C4-2B (cell line): ENCODE data around the gene TTC6.

ENCODE experiments used
- ZFX ChIP-seq: fragments of 450-650 bp; IDR thresholded peaks from 2 replicates; pipeline ENCODE4 v1.6.1; 2017
- TF ChIP-seq, protein P1 (sequence below): fragments of 450-650 bp; conservative IDR thresholded peaks from 2 replicates; pipeline ENCODE4 v1.5.1; 2017; ENCODE audit warnings: mild to moderate bottlenecking

DNA sequence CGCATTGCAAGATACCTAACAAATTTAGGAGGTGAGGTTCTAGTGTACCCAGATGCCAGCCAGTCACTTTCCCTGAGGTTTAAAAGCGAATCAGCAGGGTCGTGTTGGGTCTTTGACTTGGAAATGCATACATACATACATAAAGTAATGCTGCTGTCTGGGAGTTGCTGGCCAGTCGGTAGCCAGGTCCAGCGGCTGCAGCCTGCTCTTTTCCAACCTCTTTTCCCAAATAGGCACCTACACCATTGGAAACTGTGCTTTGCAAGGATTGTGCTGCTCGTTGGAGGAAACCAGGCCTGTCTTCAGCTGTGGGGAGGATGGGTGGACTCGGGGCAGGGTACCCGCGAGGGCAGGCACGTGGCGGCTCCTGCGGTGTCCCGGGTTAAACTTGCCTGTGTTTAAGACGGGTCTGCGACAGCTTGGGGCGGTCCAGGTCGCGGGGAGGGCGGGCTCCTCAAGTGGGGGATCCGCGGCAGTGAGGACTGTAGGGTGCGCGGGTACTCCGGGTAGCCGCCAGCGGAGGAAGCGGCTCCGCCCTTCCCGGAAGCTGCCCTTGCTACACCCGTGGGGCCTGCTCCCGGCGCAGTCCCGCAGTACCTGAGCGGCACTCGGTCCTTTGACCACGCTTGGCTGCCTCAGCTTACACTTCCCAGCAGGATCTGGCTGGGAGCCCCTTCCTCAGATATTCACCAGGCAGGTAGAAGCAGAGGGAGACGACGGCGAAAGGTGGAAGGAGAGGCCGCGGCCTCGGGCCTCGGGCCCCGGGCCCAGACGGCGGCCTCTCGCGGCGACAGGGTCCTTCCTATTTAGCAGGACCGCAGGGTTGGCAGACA lies 2.7 kb downstream of the TTC6 start:
- TF ChIP-seq, protein P1, sequence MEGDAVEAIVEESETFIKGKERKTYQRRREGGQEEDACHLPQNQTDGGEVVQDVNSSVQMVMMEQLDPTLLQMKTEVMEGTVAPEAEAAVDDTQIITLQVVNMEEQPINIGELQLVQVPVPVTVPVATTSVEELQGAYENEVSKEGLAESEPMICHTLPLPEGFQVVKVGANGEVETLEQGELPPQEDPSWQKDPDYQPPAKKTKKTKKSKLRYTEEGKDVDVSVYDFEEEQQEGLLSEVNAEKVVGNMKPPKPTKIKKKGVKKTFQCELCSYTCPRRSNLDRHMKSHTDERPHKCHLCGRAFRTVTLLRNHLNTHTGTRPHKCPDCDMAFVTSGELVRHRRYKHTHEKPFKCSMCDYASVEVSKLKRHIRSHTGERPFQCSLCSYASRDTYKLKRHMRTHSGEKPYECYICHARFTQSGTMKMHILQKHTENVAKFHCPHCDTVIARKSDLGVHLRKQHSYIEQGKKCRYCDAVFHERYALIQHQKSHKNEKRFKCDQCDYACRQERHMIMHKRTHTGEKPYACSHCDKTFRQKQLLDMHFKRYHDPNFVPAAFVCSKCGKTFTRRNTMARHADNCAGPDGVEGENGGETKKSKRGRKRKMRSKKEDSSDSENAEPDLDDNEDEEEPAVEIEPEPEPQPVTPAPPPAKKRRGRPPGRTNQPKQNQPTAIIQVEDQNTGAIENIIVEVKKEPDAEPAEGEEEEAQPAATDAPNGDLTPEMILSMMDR, result peak; percentile 31
- peak; percentile 81 for TF ChIP-seq ZFX
